ENCODE data around the gene CERCAM. TPM values are rescaled to one million over a fixed set of nuclear protein-coding genes. Genes with fewer than 3 reads are reported as not detected.
A peak's percentile ranks its signal among the peaks of the same experiment; 100 is the strongest.
"Not testable (repeated sequence)": the region's sequence is repeated elsewhere in the genome, so short reads cannot be mapped to it uniquely, and the experiment has no call there.

Gene CERCAM
- total and polyA plus RNA-seq, 2 experiments from 2014 or later: 525 to 596 TPM

- TF ChIP-seq EZH2 (IDR thresholded peaks at IDR 0.05; ENCODE audit: insufficient read depth, poor library complexity, severe bottlenecking) (no peak), EZH2phosphoT487 (IDR thresholded peaks at IDR 0.05; ENCODE audit: insufficient read depth, low read depth) (no peak)
- no peak overlapping the region for H3K4me3 ChIP-seq
- H3K9ac ChIP-seq: no peak overlapping the region
- H3K4me1 ChIP-seq (ENCODE audit: insufficient read depth): peaks cover 8% of the 10 kb centered on the region; the same call in 1 of the 2 replicates
- no peaks in the 10 kb centered on the region for H3K79me2 ChIP-seq (ENCODE audit: insufficient read depth)
- DNase-seq: no peak
- 71 to 72% methylated on average over 8 of the region's 8 CpGs for WGBS, 2 experiments (ENCODE audit: low coverage in 1 of 2, low lambda C conversion rate in 2 of 2, missing lambda C conversion rate in 2 of 2)
- H2AFZ ChIP-seq: no peak overlapping the region
- H3K4me2 ChIP-seq (ENCODE audit: unreplicated experiment): no peak overlapping the region
- H3K9me2 ChIP-seq (ENCODE audit: insufficient read depth): no peaks in the 10 kb centered on the region
- no peak overlapping the region for H3K27ac ChIP-seq
- in situ Hi-C loops (cut with MboI): no loop called here
- H3K27me3 ChIP-seq (replicated peaks; ENCODE audit: insufficient read depth): peaks cover 6% of the 10 kb centered on the region
- no peaks in the 10 kb centered on the region for H3K9me3 ChIP-seq (ENCODE audit: low read depth)
- no peaks in the 10 kb centered on the region for H4K20me1 ChIP-seq (ENCODE audit: insufficient read depth)
- no peaks in the 10 kb centered on the region for H3K36me3 ChIP-seq (ENCODE audit: low read depth)
- H3F3A ChIP-seq (ENCODE audit: insufficient read depth): no peaks in the 10 kb centered on the region
These were observed 11.2 kb upstream of the CERCAM start for GRCh38 chr9:128409450-128409849.

DNA sequence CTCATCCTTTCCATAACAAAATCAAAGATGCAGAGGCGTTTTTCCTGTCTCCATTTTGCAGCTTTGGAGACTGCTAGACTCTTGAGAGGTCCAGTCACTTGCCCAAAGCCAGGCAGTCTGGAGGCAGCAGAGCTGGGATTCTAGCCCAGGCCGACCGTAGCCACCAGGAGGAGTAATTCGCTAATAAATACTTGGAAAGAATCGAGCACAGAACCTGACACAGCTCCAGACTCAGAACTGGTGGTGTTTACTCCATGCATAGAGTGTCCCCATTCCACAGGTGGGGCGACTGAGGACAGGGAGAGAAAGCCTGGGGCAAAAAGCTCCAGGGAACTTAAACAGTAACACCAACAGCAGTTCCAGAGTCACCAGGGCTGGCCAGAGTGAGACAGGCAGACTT is 10.7 kb upstream of the CERCAM start:
- Histone ChIP-seq H3K79me2 (ENCODE audit: insufficient read depth) (no peaks in the 10 kb centered on the region), H4K20me1 (ENCODE audit: insufficient read depth) (no peaks in the 10 kb centered on the region), H3K4me2 (ENCODE audit: unreplicated experiment) (no peak overlapping the region), H3K9me2 (ENCODE audit: insufficient read depth) (no peaks in the 10 kb centered on the region), H3K9ac (no peak overlapping the region), H3K4me3 (no peak overlapping the region), H2AFZ (no peak overlapping the region), H3K9me3 (ENCODE audit: low read depth) (no peaks in the 10 kb centered on the region), H3F3A (ENCODE audit: insufficient read depth) (no peaks in the 10 kb centered on the region), H3K27ac (no peak overlapping the region), H3K36me3 (ENCODE audit: low read depth) (no peaks in the 10 kb centered on the region), H3K4me1 (ENCODE audit: insufficient read depth) (peaks cover 8% of the 10 kb centered on the region; the same call in 1 of the 2 replicates), H3K27me3 (replicated peaks; ENCODE audit: insufficient read depth) (peaks cover 12% of the 10 kb centered on the region)
- TF ChIP-seq EZH2 (IDR thresholded peaks at IDR 0.05; ENCODE audit: insufficient read depth, poor library complexity, severe bottlenecking) (no peak), EZH2phosphoT487 (IDR thresholded peaks at IDR 0.05; ENCODE audit: insufficient read depth, low read depth) (no peak)
- peak; percentile 72 for DNase-seq
- WGBS, 2 experiments (ENCODE audit: low coverage in 1 of 2, low lambda C conversion rate in 2 of 2, missing lambda C conversion rate in 2 of 2): 22 to 25% methylated on average over 6 of the region's 6 CpGs
- in situ Hi-C loops (cut with MboI): no loop called here

GRCh38 chr9:128411364-128412119 is 9.1 kb upstream of the CERCAM start:
- H4K20me1 ChIP-seq (ENCODE audit: insufficient read depth): no peaks in the 10 kb centered on the region
- DNase-seq: peak; percentile 21
- H3K4me2 ChIP-seq (ENCODE audit: unreplicated experiment): no peak overlapping the region
- H3K4me1 ChIP-seq (ENCODE audit: insufficient read depth): peaks cover 8% of the 10 kb centered on the region; the same call in 1 of the 2 replicates
- no peaks in the 10 kb centered on the region for H3K9me3 ChIP-seq (ENCODE audit: low read depth)
- H3K79me2 ChIP-seq (ENCODE audit: insufficient read depth): no peaks in the 10 kb centered on the region
- H3K27ac ChIP-seq: no peak overlapping the region
- TF ChIP-seq EZH2 (IDR thresholded peaks at IDR 0.05; ENCODE audit: insufficient read depth, poor library complexity, severe bottlenecking) (no peak), EZH2phosphoT487 (IDR thresholded peaks at IDR 0.05; ENCODE audit: insufficient read depth, low read depth) (no peak)
- no peak overlapping the region for H3K4me3 ChIP-seq
- H3K36me3 ChIP-seq (ENCODE audit: low read depth): no peaks in the 10 kb centered on the region
- H2AFZ ChIP-seq: no peak overlapping the region
- in situ Hi-C loops (cut with MboI): no loop called here
- 27 to 37% methylated on average over 11 of the region's 11 CpGs for WGBS, 2 experiments (ENCODE audit: low coverage in 1 of 2, low lambda C conversion rate in 2 of 2, missing lambda C conversion rate in 2 of 2)
- H3K27me3 ChIP-seq (replicated peaks; ENCODE audit: insufficient read depth): peaks cover 21% of the 10 kb centered on the region
- H3K9me2 ChIP-seq (ENCODE audit: insufficient read depth): no peaks in the 10 kb centered on the region
- H3F3A ChIP-seq (ENCODE audit: insufficient read depth): no peaks in the 10 kb centered on the region
- no peak overlapping the region for H3K9ac ChIP-seq

- Histone ChIP-seq H3K4me3 (no peak overlapping the region), H3K4me2 (ENCODE audit: unreplicated experiment) (no peak overlapping the region), H3K9me2 (ENCODE audit: insufficient read depth) (no peaks in the 10 kb centered on the region), H3K36me3 (ENCODE audit: low read depth) (no peaks in the 10 kb centered on the region), H2AFZ (no peak overlapping the region), H3F3A (ENCODE audit: insufficient read depth) (no peaks in the 10 kb centered on the region), H3K27ac (no peak overlapping the region), H3K27me3 (replicated peaks; ENCODE audit: insufficient read depth) (peaks cover 21% of the 10 kb centered on the region), H3K9ac (no peak overlapping the region), H3K4me1 (ENCODE audit: insufficient read depth) (peaks cover 2% of the 10 kb centered on the region; the same call in 1 of the 2 replicates), H3K9me3 (ENCODE audit: low read depth) (no peaks in the 10 kb centered on the region), H3K79me2 (ENCODE audit: insufficient read depth) (no peaks in the 10 kb centered on the region), H4K20me1 (ENCODE audit: insufficient read depth) (no peaks in the 10 kb centered on the region)
- DNase-seq: peak; percentile 49
- 13% methylated on average over 10 to 13 of the region's 13 CpGs for WGBS, 2 experiments (ENCODE audit: low coverage in 1 of 2, low lambda C conversion rate in 2 of 2, missing lambda C conversion rate in 2 of 2)
- TF ChIP-seq EZH2 (IDR thresholded peaks at IDR 0.05; ENCODE audit: insufficient read depth, poor library complexity, severe bottlenecking) (no peak), EZH2phosphoT487 (IDR thresholded peaks at IDR 0.05; ENCODE audit: insufficient read depth, low read depth) (no peak)
- in situ Hi-C loops (cut with MboI): no loop called here
These were observed 8.4 kb upstream of the CERCAM start for GRCh38 chr9:128412120-128412790.

- H3K27ac ChIP-seq; H3K4me3 ChIP-seq; H3K36me3 ChIP-seq (ENCODE audit: low read depth); in situ Hi-C loops (cut with MboI); H4K20me1 ChIP-seq (ENCODE audit: insufficient read depth); H3K4me1 ChIP-seq (ENCODE audit: insufficient read depth); H3K9me2 ChIP-seq (ENCODE audit: insufficient read depth); H3K4me2 ChIP-seq (ENCODE audit: unreplicated experiment); H3K9me3 ChIP-seq (ENCODE audit: low read depth); H3K9ac ChIP-seq; H3F3A ChIP-seq (ENCODE audit: insufficient read depth); H2AFZ ChIP-seq; H3K79me2 ChIP-seq (ENCODE audit: insufficient read depth); DNase-seq: not testable (repeated sequence)
- peaks cover 21% of the 10 kb centered on the region for H3K27me3 ChIP-seq (replicated peaks; ENCODE audit: insufficient read depth)
- WGBS, 2 experiments (ENCODE audit: low coverage in 1 of 2, low lambda C conversion rate in 2 of 2, missing lambda C conversion rate in 2 of 2): 65 to 66% methylated on average over 13 of the region's 13 CpGs
These were observed 6.9 kb upstream of the CERCAM start for GRCh38 chr9:128413728-128414127.
